ENCODE measurements around the gene ISOC2. TPM values are rescaled to one million over a fixed set of nuclear protein-coding genes. Genes with fewer than 3 reads are reported as not detected.

Gene ISOC2
- total RNA-seq, 1 donor from 2014 or later: 24.9 TPM

GRCh38 chr19:55479045-55479444, 17.6 kb upstream of the ISOC2 start:
- DNase-seq: no peak
- peaks cover 12% of the 10 kb centered on the region for H3K27me3 Mint-ChIP-seq (ENCODE audit: unreplicated experiment)
- no peak for TF ChIP-seq CTCF (IDR thresholded peaks at IDR 0.05; ENCODE audit: partially characterized antibody, unreplicated experiment)
- H3K36me3 Mint-ChIP-seq (ENCODE audit: unreplicated experiment): no peaks in the 10 kb centered on the region
- peaks cover 18% of the 10 kb centered on the region for H3K9me3 Mint-ChIP-seq (ENCODE audit: unreplicated experiment)
- peaks cover 20% of the 10 kb centered on the region for H3K4me1 Mint-ChIP-seq (ENCODE audit: low read depth, unreplicated experiment)
- H3K4me3 Mint-ChIP-seq (ENCODE audit: unreplicated experiment): peak overlapping the region; percentile 92
- H3K27ac Mint-ChIP-seq (ENCODE audit: unreplicated experiment): no peak overlapping the region

- no peak for DNase-seq
- peaks cover 18% of the 10 kb centered on the region for H3K9me3 Mint-ChIP-seq (ENCODE audit: unreplicated experiment)
- peaks cover 12% of the 10 kb centered on the region for H3K27me3 Mint-ChIP-seq (ENCODE audit: unreplicated experiment)
- H3K36me3 Mint-ChIP-seq (ENCODE audit: unreplicated experiment): no peaks in the 10 kb centered on the region
- peak overlapping the region; percentile 92 for H3K4me3 Mint-ChIP-seq (ENCODE audit: unreplicated experiment)
- H3K27ac Mint-ChIP-seq (ENCODE audit: unreplicated experiment): peak overlapping the region; percentile 57
- TF ChIP-seq CTCF (IDR thresholded peaks at IDR 0.05; ENCODE audit: partially characterized antibody, unreplicated experiment): no peak
- peaks cover 20% of the 10 kb centered on the region for H3K4me1 Mint-ChIP-seq (ENCODE audit: low read depth, unreplicated experiment)
Measured at GRCh38 chr19:55478364-55478763, 16.9 kb upstream of the ISOC2 start.

- H3K4me1 Mint-ChIP-seq (ENCODE audit: low read depth, unreplicated experiment): peaks cover 20% of the 10 kb centered on the region
- H3K27ac Mint-ChIP-seq (ENCODE audit: unreplicated experiment): peak overlapping the region; percentile 26
- no peaks in the 10 kb centered on the region for H3K36me3 Mint-ChIP-seq (ENCODE audit: unreplicated experiment)
- TF ChIP-seq CTCF (IDR thresholded peaks at IDR 0.05; ENCODE audit: partially characterized antibody, unreplicated experiment): no peak
- H3K4me3 Mint-ChIP-seq (ENCODE audit: unreplicated experiment): peak overlapping the region; percentile 92
- DNase-seq: no peak
- H3K27me3 Mint-ChIP-seq (ENCODE audit: unreplicated experiment): peaks cover 12% of the 10 kb centered on the region
- peaks cover 18% of the 10 kb centered on the region for H3K9me3 Mint-ChIP-seq (ENCODE audit: unreplicated experiment)
Measured at GRCh38 chr19:55477905-55478304, 16.5 kb upstream of the ISOC2 start.

- no peak for TF ChIP-seq CTCF (IDR thresholded peaks at IDR 0.05; ENCODE audit: partially characterized antibody, unreplicated experiment)
- DNase-seq: peak; percentile 99
- H3K27ac Mint-ChIP-seq (ENCODE audit: unreplicated experiment): peak within 1 kb of the TSS; percentile 82
- no peaks in the 10 kb centered on the region for H3K36me3 Mint-ChIP-seq (ENCODE audit: unreplicated experiment)
- H3K4me3 Mint-ChIP-seq (ENCODE audit: unreplicated experiment): peak within 1 kb of the TSS; percentile 92
- peaks cover 18% of the 10 kb centered on the region for H3K9me3 Mint-ChIP-seq (ENCODE audit: unreplicated experiment)
- H3K27me3 Mint-ChIP-seq (ENCODE audit: unreplicated experiment): peaks cover 14% of the 10 kb centered on the region
- peaks cover 20% of the 10 kb centered on the region for H3K4me1 Mint-ChIP-seq (ENCODE audit: low read depth, unreplicated experiment)
Measured at GRCh38 chr19:55476100-55476775, 14.8 kb upstream of the ISOC2 start, which contains the start of gene ZNF628. ZNF628 (plus strand) TSS chr19:55476617; CDS start chr19:55479911, 3,294 bp downstream.
